ENCODE results near the gene HES4.

The HES4 gene

DNA sequence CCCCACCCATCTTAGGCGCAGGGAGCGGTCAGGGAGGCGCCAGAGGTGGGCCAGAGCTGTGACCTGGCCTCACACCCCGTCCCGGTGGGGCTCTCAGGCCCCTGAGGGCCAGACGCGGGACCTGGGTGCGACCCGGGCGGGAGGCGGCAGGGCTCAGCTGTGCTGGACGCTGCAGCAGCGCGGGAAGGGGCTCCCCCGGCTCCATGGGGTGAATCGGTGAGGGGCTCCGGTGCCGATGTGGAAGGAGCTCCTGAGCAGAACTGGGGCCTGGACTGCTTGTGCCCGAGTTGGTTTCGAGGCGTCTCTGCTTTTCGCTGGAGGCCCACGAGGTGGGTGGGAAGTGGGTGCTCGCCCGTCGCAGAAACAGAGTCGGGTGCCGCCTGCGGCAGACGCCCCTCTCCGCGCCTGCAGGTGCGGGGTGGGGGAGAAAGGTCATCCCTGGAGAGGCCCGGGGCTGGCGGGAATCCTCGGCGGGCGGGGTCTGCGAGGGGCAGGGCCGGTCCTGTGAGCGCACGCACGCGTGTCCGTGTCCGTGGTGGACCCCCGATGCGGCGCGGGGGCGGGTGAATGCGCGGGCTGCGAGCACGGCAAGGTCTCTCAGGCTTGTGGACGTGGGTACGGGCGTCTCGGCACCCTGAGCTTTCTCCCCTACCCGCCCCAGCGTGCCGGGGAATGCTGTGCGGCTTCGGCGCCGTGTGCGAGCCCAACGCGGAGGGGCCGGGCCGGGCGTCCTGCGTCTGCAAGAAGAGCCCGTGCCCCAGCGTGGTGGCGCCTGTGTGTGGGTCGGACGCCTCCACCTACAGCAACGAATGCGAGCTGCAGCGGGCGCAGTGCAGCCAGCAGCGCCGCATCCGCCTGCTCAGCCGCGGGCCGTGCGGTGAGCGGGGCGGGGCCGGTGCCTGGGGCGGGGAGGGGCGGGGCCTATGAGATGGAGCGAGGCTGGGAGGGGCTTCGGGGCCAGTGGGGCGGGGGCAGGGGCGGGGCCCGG, 40.4 kb upstream of the HES4 start:
- Histone ChIP-seq H3K27me3 (ENCODE audit: control insufficient read depth, insufficient read depth, low read length) (peaks cover 7% of the 10 kb centered on the region), H3K4me3 (ENCODE audit: low read length) (peak overlapping the region; percentile 65), H3K27ac (ENCODE audit: low read depth, low read length) (no peak overlapping the region), H3K9ac (ENCODE audit: low read length) (no peak overlapping the region), H3K4me1 (ENCODE audit: control insufficient read depth, insufficient read depth, low read length) (peaks cover 8% of the 10 kb centered on the region), H3K36me3 (ENCODE audit: control insufficient read depth, insufficient read depth, low read length) (no peaks in the 10 kb centered on the region)

DNA sequence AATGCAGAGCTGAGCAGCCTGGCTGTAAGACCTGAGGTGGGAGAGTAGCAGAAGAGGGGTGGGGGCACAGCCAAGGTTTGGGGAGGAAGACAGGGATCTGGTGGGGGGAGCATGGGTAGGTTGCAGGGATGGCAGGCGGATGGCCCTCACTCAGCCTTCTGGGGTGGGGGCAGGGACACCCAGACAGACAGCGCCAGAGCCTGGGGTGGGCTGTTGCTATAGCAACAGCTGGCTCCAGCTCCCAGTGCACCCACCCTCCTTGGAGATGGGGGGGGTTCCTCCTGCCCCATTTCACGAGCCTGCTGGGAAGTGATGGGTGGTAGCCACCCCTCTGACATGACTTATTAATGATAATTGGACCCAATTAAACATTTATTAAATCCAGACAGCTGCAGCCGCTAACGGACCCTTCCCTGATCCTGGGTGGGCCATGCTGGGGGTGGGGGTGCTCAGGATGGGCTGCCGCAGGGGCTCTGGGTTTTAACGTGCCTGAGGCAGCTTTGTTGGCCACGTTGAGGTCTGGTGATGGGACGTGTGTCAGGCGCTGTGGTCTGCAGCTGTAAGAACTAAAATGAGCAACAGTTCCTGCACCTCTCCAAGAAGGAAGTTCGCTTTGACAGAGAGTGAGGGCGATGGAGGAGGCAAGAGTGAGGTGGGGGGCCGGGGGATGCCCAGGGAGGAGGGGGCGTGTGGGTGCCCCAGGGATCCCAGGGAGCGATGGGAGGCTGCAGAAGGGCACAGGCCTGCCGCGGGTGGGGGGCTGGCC, 39.4 kb upstream of the HES4 start:
- no peak overlapping the region for H3K4me3 ChIP-seq (ENCODE audit: low read length)
- no peaks in the 10 kb centered on the region for H3K36me3 ChIP-seq (ENCODE audit: control insufficient read depth, insufficient read depth, low read length)
- peaks cover 7% of the 10 kb centered on the region for H3K27me3 ChIP-seq (ENCODE audit: control insufficient read depth, insufficient read depth, low read length)
- H3K9ac ChIP-seq (ENCODE audit: low read length), result no peak overlapping the region
- peaks cover 8% of the 10 kb centered on the region for H3K4me1 ChIP-seq (ENCODE audit: control insufficient read depth, insufficient read depth, low read length)
- no peak overlapping the region for H3K27ac ChIP-seq (ENCODE audit: low read depth, low read length)

DNA sequence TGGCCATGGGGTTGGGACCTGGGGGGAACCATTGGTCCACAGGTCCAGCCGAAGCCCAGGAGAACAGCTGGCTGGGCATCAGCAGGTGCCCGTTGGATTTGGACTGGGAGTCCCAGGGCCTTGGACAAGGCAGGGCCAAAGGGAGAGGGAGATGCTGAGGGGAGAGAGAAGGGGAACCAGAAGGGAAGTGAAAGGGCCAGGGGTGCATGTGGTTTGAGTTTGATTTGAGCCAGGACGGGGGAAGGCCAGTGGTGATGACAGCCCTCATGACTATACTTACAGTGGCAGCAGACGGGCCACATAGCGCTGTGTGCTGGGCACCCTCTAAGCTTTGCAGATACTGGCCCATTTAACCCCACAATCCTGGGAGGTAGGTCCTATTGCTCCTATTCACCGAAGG, 38.8 kb upstream of the HES4 start:
- Histone ChIP-seq H3K9ac (ENCODE audit: low read length) (no peak overlapping the region), H3K36me3 (ENCODE audit: control insufficient read depth, insufficient read depth, low read length) (no peaks in the 10 kb centered on the region), H3K4me1 (ENCODE audit: control insufficient read depth, insufficient read depth, low read length) (peaks cover 8% of the 10 kb centered on the region), H3K4me3 (ENCODE audit: low read length) (no peak overlapping the region), H3K27ac (ENCODE audit: low read depth, low read length) (no peak overlapping the region), H3K27me3 (ENCODE audit: control insufficient read depth, insufficient read depth, low read length) (peaks cover 7% of the 10 kb centered on the region)

DNA sequence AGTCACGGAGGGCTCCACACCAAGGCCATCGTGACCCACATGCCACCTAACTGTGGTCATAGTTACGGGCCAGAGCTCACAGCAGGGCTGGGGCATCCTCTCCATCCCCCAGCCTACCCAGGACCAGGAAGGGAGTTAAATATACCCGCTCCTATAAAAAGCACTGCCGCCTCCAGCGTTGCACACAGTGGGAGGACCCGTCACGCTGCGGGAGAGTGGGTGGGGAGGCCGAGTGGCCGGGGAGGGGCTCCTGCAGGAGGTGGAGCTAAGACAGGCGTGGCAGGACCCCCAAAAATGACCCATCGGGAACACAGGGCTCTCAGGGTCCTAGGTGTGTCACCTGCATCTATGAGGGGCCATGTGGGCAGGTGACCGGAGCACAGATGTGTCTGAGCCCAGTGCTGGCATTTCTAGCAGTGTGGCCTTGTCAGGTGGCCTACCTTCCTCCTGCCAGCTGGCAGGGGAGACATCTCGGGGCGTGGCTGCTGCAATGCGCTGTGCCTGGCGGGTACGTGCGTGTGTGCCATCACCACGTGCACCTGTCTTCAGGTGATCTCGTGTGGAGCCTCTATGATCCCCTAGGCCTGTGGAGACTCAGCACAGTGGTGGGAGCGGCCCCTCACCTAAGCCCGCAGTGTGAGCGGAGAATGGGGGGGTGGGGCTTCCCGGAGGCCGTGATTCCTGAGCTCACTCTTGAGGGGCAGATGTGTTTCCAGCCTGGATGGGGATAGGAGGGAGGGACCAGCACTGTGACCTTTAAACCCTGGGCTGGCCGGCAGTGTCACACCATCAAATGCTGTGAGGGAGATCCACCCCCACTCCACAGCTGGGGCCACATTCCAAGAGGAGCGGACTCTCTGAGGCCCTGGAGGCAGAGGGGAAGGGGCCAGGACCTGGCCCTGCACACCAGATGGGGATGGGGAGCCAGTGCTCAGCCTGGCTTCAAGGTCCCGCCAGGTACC, 37.8 kb upstream of the HES4 start:
- H3K4me3 ChIP-seq (ENCODE audit: low read length), result no peak overlapping the region
- peaks cover 8% of the 10 kb centered on the region for H3K4me1 ChIP-seq (ENCODE audit: control insufficient read depth, insufficient read depth, low read length)
- H3K9ac ChIP-seq (ENCODE audit: low read length), result no peak overlapping the region
- H3K27me3 ChIP-seq (ENCODE audit: control insufficient read depth, insufficient read depth, low read length), result peaks cover 8% of the 10 kb centered on the region
- H3K36me3 ChIP-seq (ENCODE audit: control insufficient read depth, insufficient read depth, low read length), result no peaks in the 10 kb centered on the region
- no peak overlapping the region for H3K27ac ChIP-seq (ENCODE audit: low read depth, low read length)

DNA sequence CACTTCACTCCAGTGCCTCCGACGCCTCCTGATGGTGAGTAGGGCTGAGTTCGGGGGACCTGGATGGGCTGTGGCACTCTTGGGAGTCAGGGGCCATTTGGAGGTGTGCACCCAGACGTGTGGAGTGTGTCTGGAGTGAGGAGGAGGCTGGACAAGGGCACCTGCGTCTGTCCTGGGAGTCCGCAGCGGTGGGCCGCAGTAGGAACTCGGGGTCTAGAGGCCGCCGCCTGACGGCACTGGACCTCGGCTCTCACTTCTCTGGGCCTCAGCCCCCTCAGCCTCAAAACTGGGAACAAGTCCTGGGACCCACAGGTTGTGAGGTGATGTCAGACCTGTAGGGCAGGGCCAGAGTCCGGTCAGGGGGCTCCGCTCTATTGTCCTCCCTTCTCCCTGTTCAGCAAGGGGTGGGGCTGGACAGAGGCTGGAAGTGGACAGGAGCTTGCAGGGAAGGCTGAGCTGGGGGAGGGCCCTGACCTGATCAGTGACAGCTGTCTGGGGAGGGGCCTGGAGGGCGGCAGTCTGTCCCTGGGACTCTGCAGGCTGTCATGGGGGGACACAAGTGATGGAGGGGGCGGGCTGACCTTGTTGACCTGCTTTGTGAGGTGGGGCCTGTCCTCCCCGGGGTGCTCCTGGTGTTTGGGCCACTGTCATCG, 35.5 kb upstream of the HES4 start:
- no peaks in the 10 kb centered on the region for H3K36me3 ChIP-seq (ENCODE audit: control insufficient read depth, insufficient read depth, low read length)
- no peak overlapping the region for H3K4me3 ChIP-seq (ENCODE audit: low read length)
- H3K9ac ChIP-seq (ENCODE audit: low read length), result no peak overlapping the region
- peaks cover 7% of the 10 kb centered on the region for H3K4me1 ChIP-seq (ENCODE audit: control insufficient read depth, insufficient read depth, low read length)
- H3K27me3 ChIP-seq (ENCODE audit: control insufficient read depth, insufficient read depth, low read length), result peaks cover 17% of the 10 kb centered on the region
- H3K27ac ChIP-seq (ENCODE audit: low read depth, low read length), result no peak overlapping the region

DNA sequence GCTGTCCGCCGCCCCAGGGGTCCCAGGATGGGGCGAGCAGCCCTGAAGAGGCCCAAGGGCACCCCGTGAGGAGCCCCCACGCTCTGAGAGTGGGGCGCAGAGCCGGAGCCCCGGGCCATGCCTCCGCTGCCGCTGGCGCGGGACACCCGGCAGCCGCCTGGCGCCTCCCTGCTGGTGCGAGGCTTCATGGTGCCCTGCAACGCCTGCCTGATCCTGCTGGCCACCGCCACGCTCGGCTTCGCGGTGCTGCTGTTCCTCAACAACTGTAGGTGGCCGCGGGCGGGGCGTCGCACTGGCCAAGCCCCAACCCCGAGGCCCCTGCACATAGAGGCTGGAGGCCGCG, 34.5 kb upstream of the HES4 start:
- Histone ChIP-seq H3K27ac (ENCODE audit: low read depth, low read length) (no peak overlapping the region), H3K27me3 (ENCODE audit: control insufficient read depth, insufficient read depth, low read length) (peaks cover 12% of the 10 kb centered on the region), H3K9ac (ENCODE audit: low read length) (no peak overlapping the region), H3K36me3 (ENCODE audit: control insufficient read depth, insufficient read depth, low read length) (no peaks in the 10 kb centered on the region), H3K4me1 (ENCODE audit: control insufficient read depth, insufficient read depth, low read length) (no peaks in the 10 kb centered on the region), H3K4me3 (ENCODE audit: low read length) (no peak overlapping the region)

DNA sequence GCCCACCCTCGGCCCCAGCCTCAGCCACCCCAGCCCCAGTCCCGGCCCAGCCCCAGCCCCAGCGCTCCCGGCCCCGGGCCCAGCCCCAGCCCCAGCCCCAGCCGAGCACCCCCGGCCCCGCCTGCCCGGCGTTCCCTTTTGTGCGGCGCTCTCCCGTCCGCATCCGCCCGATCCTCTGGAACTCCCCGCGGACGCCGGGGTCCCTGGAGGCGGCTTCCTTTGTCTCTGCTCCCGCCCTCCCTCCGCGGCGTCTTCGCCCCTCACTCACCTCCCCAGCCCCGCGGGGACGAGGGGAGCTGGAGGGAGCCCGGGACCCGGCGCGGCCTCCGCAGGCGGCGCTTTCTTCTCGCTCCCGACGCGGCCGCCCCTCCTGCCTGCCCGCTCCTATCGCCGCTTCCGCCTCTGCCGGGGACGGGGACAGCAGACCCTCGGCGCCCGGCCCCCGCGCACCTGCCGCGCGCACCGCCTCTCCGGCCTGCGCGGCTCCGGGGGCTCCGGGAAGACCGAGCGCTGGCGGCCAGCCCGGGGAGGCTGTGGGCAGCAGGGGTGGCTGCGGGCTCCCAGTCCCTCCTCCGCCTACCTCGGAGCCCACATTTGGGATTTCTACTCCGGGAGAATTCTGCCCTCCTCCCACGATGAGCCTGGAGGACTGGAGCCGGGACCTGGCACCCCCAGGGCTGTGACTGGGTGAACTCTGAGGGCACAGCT, 34.0 kb upstream of the HES4 start:
- peak overlapping the region; percentile 27 for H3K4me3 ChIP-seq (ENCODE audit: low read length)
- H3K27me3 ChIP-seq (ENCODE audit: control insufficient read depth, insufficient read depth, low read length), result peaks cover 12% of the 10 kb centered on the region
- H3K27ac ChIP-seq (ENCODE audit: low read depth, low read length), result no peak overlapping the region
- no peaks in the 10 kb centered on the region for H3K36me3 ChIP-seq (ENCODE audit: control insufficient read depth, insufficient read depth, low read length)
- no peak overlapping the region for H3K9ac ChIP-seq (ENCODE audit: low read length)
- H3K4me1 ChIP-seq (ENCODE audit: control insufficient read depth, insufficient read depth, low read length), result no peaks in the 10 kb centered on the region

DNA sequence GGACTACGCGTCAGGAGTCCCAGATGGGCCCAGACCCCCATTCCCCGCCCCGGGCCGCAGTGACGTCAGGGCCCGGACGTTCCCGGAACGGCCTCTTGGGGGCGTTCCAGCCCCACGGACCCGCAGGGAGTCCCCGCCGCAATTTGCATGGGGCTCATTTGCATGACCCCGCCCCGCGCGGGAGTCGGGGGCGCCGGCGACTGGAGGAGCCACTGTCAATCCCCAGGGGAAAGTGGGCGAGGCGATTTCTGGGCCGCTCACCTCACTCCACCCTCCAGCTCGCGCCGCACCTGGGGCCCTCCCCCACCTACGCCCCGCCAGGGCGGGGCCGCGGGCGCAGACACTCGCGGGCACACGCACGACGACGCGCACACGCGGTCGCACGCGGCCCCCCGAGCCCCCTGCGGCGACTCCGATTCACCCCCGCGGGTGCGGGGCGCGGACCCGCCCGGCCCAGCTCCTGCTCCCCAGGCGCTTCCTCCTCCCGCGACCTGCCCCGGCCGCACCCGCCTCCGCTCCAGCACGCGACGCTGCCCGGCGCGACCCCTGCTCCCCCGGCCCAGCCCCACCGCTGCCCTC, 33.2 kb upstream of the HES4 start:
- Histone ChIP-seq H3K4me3 (ENCODE audit: low read length) (peak overlapping the region; percentile 63), H3K27me3 (ENCODE audit: control insufficient read depth, insufficient read depth, low read length) (peaks cover 9% of the 10 kb centered on the region), H3K27ac (ENCODE audit: low read depth, low read length) (no peak overlapping the region), H3K9ac (ENCODE audit: low read length) (no peak overlapping the region), H3K36me3 (ENCODE audit: control insufficient read depth, insufficient read depth, low read length) (no peaks in the 10 kb centered on the region), H3K4me1 (ENCODE audit: control insufficient read depth, insufficient read depth, low read length) (no peaks in the 10 kb centered on the region)

DNA sequence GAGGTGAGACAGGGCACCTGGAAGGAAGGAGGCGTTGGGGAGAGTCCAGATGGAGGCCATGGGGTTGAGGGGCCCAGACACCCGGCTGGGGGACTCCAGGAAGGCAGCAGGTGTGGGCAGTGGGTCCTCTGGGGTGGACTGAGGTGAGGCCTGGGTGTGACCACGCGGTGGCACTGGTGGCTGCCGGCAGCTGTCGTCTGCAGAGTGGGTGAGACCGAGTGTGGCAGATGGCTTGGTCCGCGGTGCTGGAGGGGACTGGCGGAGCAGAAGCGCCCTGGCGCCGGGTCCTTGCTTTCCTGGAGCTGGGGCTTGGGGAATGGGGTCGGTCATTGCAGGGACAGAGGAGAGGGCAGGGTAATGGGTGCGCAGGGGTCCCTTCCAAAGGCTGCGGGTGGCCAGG, 32.5 kb upstream of the HES4 start:
- peaks cover 9% of the 10 kb centered on the region for H3K27me3 ChIP-seq (ENCODE audit: control insufficient read depth, insufficient read depth, low read length)
- H3K9ac ChIP-seq (ENCODE audit: low read length), result no peak overlapping the region
- H3K4me3 ChIP-seq (ENCODE audit: low read length), result peak overlapping the region; percentile 44
- H3K36me3 ChIP-seq (ENCODE audit: control insufficient read depth, insufficient read depth, low read length), result no peaks in the 10 kb centered on the region
- H3K4me1 ChIP-seq (ENCODE audit: control insufficient read depth, insufficient read depth, low read length), result no peaks in the 10 kb centered on the region
- H3K27ac ChIP-seq (ENCODE audit: low read depth, low read length), result no peak overlapping the region

DNA sequence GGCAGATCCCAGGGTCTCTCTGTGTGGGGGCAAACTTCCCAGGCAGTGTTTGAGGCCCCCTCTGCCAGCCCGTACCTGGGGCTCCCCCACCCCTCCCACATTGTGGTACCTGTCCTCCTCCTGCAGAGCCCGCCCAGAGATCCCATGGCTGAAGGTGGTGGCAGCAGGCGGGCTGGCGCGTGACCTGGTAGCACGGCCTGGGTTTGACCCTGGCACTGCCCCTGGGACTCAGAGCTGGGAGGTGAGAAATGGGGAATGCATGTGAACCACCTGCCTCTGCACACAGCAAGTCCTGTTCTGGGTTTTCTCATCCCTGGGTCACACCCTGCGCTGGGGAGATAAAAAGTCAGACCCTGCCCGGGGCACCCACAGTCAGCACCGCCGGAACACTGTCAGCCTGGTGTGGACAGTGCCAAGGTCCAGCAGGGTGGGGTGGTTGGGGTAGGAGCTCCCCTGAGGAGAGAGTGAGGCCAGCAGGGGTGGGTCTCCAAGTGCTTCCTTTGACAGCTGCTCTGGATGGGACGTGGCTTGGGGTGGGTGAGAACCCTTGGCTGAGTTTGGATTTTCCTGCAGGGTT, 31.9 kb upstream of the HES4 start:
- Histone ChIP-seq H3K4me1 (ENCODE audit: control insufficient read depth, insufficient read depth, low read length) (no peaks in the 10 kb centered on the region), H3K9ac (ENCODE audit: low read length) (no peak overlapping the region), H3K27me3 (ENCODE audit: control insufficient read depth, insufficient read depth, low read length) (peaks cover 9% of the 10 kb centered on the region), H3K4me3 (ENCODE audit: low read length) (no peak overlapping the region), H3K27ac (ENCODE audit: low read depth, low read length) (no peak overlapping the region), H3K36me3 (ENCODE audit: control insufficient read depth, insufficient read depth, low read length) (no peaks in the 10 kb centered on the region)

Measured in rectal smooth muscle tissue (tissue), 1 donor.